SK-N-MC (cell line): Measurements from ENCODE around the gene SMAD7.

Experiments used
- EZH2 ChIP-seq: fragments of 200-600 bp; sonication (generic); IDR thresholded peaks from one replicate; pipeline ENCODE4 v1.6.1; 2017; ENCODE audit warnings: antibody characterized with exemption
- POLR2AphosphoS5 ChIP-seq: IDR thresholded peaks from 2 replicates; pipeline ENCODE4 v1.6.1; 2012; ENCODE audit warnings: mild to moderate bottlenecking, low read depth, low read length, borderline replicate concordance

- TF ChIP-seq EZH2 (no peak), POLR2AphosphoS5 (no peak)
These were observed 20.6 kb downstream of the SMAD7 start for GRCh38 chr18:48929941-48930713.
